HL-60 (cell line): ENCODE data around the gene SHC1.

Experiments
- DNase-seq, 2 experiments: peaks; one replicate each; pipeline ENCODE4 v3.0.0-alpha.2; 2010 to 2020; ENCODE audit warnings: low read depth in 1 of 2, low spot score in 1 of 2
- H3K27ac ChIP-seq: fragments of 250-450 bp; sonication (Bioruptor Pico); replicated peaks from 2 replicates; pipeline ENCODE4 v1.5.1; 2020; ENCODE audit warnings: mild to moderate bottlenecking, moderate library complexity
- H3K27me3 ChIP-seq: fragments of 250-450 bp; sonication (Bioruptor Pico); 2 replicates; pipeline ENCODE4 v1.5.1; 2021; ENCODE audit warnings: mild to moderate bottlenecking, moderate library complexity; ENCODE audit not compliant: insufficient read depth, poor library complexity, severe bottlenecking
- H3K4me3 ChIP-seq: replicated peaks from 2 replicates; pipeline ENCODE4 v1.5.1; 2011; ENCODE audit warnings: mild to moderate bottlenecking, control low read depth, low read length; ENCODE audit not compliant: insufficient read depth
- CTCF ChIP-seq: IDR thresholded peaks from one replicate; pipeline ENCODE4 v1.5.1; 2011; ENCODE audit warnings: low read length, control low read depth, inconsistent platforms; ENCODE audit not compliant: insufficient read depth
- GABPA ChIP-seq: IDR thresholded peaks from 2 replicates; pipeline ENCODE4 v1.6.1; 2012; ENCODE audit warnings: low read depth
- POLR2AphosphoS5 ChIP-seq: IDR thresholded peaks from 2 replicates; pipeline ENCODE4 v1.6.1; 2012; ENCODE audit warnings: low read depth
- REST ChIP-seq: IDR thresholded peaks from 2 replicates; pipeline ENCODE4 v1.6.1; 2012; ENCODE audit warnings: low read depth; ENCODE audit not compliant: insufficient replicate concordance
- SPI1 ChIP-seq: IDR thresholded peaks from 2 replicates; pipeline ENCODE4 v1.6.1; 2012; ENCODE audit warnings: low read depth, mild to moderate bottlenecking, borderline replicate concordance

The SHC1 gene

DNA sequence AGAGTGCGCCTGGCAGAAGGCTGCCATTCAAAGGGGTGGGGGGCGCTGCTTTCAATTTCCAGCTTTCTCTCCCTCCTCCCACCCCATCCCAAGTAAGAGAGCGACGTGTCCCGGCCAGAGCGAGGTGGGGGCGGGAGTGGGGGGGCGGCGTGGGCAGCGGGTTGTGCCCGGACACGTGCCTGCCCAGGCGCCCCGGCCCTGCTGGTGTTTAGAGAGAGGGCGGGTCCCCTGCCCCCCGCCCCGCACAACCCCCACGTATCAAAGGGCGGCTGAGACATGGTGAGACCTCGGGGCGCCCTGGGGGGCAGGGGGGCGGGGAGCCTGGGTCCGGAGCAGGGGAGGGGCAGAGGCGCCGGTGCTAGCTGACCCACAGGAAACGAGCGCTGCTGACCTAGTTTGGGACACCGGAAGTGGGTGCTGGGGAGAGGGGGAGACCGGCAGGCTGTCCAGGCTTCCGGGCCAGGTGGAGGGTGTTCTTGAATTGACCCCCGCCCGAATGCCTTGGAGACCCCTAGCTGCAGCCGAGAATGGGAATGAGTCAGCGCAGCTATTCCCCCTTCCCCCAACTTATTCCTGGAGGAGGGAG is 33.3 kb upstream of the SHC1 start:
- H3K27me3 ChIP-seq = no peaks in the 10 kb centered on the region
- H3K4me3 ChIP-seq = peak overlapping the region; percentile 72
- peak overlapping the region; percentile 94 for H3K27ac ChIP-seq
- TF ChIP-seq POLR2AphosphoS5 = peak; percentile 54; the same call in 1 of the 2 replicates
- TF ChIP-seq SPI1 = no peak
- TF ChIP-seq REST = no peak
- TF ChIP-seq GABPA = peak; percentile 28; the same call in 1 of the 2 replicates
- peak in 1 of 2 experiments; percentile 70 for DNase-seq

GRCh38 chr1:155003227-155003765 is 32.7 kb upstream of the SHC1 start:
- Histone ChIP-seq H3K4me3 (peak overlapping the region; percentile 72), H3K27me3 (no peaks in the 10 kb centered on the region), H3K27ac (peak overlapping the region; percentile 94)
- TF ChIP-seq CTCF (no peak), POLR2AphosphoS5 (no peak), SPI1 (no peak), REST (no peak), GABPA (no peak)
- peak in 1 of 2 experiments; percentile 54 for DNase-seq

DNA sequence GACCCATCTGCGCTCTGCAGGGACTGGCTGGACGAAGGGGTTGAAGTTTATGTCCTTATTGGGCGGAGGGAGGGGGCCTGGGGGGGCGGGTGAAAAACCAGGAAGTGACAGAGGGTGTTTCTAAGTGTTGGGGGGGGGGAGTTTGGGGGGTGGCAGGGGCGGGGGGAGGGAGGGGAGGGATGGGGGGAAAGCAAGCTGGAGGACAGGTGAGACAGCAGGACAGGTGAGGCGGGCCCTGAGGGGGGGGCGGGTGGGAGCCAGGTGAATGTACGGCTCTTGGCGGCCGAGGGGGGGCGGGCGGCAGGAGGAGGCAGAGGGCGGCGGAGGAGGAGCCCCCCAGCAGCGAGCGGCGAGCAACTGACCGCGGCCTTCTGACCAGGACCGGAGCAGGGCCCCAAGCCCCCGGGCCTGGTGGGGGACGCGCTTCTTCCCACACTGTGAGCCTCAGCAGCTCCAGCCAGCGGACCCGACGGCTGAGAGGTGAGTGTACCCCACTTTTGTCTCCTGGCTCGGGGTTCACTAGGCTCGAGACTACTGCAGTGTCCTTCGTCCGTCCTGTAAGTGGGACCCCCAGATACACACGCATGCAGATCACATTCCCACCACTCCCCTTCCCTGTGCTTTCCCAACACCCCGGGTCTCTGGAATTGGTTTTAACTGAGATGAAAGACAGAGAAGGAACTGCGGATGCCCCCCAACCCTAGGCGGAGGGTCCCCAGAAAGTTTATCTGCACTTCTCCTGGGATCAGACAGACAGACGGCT is 32.1 kb upstream of the SHC1 start, which contains the start of gene ZBTB7B:
TSS of gene ZBTB7B (plus strand) at position 339 of the 763 bp plus-strand sequence. CDS start 11,859 bp downstream, outside the sequence.
- H3K4me3 ChIP-seq = peak within 1 kb of the TSS; percentile 72
- no peaks in the 10 kb centered on the region for H3K27me3 ChIP-seq
- H3K27ac ChIP-seq = peak within 1 kb of the TSS; percentile 94
- no peak for TF ChIP-seq CTCF
- no peak for TF ChIP-seq POLR2AphosphoS5
- no peak for TF ChIP-seq REST
- TF ChIP-seq SPI1 = no peak
- TF ChIP-seq GABPA = no peak
- no peak for DNase-seq
